ENCODE data around the gene KCTD19.

The KCTD19 gene

DNA sequence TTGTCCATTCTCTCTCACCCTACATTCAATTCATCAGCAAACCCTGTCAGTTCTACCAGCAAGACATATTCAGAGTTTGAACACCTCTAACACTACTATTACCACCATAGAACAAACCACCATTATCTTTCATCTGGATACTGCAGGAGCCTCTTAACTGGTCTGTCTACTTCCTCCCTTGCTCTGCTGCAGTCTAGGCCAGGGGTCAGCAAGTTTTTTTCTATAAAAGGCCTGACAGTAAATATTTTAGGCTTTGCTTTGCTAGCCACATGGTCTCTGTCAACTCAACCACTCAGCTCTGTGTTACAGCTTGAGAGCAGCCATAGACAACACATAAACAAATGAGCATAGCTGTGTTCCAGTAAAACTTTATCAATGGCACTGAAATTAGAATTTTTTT is 13.8 kb downstream of the KCTD19 start:
- DNase-seq: peak; percentile 6

DNA sequence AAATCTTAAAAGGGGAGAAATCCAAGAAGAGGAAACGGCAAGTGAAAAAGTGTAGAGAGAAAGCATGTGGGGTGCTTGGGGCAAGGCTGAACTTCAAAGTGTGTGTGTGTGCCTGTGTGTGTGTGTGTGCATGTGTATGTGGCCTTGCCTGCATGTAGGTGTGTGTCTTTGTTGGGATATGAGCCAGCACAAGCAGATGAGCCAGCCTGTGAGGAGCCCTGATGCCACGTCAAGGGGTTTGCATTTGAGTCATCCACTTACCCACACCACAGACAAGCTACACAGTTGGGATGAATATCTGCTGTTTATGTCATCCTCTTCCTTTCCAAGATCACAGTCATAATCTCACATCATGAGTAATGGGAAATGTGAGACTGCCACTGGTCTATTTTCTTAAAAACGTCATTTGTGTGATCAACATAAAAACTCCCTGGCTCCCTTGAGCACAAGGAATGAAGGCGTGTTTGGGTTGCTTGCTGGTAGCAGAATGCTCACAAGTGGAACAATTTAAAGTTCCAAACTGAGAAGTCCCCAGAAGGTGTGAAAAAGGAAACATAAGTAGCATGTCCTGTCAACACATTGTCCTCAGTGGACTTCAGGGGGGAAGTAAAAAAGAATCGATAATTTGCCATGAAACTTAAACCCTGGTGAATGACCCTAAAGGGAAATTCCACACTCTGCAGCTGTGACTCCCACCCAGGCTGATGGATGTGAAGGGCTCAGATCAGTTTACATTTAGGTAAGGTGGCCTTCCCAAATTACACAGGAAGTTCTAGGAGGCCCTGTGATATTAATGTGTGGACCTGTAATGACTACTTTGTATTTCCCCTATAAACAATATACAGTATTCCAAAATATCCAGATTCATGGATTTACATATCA is 14.7 kb downstream of the KCTD19 start:
- peak; percentile 97 for DNase-seq

DNA sequence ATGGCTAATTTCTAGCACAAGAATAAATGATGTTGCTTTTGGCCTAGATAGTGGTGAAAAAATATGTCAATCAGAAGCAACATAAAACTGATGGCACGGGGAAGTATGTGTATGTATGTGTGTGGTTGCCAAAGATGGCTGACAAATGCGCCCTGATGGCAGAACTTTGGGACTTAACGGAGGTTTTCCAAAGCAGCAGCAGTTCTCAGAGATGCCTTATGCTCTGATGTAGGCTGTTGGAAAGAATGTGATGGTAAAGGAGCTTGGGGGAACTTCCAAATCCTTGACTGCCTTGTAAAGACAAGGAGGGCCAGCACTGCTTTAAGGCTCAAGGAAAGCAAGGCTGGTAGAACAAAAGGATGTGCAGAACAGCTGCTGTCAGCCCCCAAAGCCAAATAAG is 16.0 kb downstream of the KCTD19 start:
- DNase-seq: no peak

DNA sequence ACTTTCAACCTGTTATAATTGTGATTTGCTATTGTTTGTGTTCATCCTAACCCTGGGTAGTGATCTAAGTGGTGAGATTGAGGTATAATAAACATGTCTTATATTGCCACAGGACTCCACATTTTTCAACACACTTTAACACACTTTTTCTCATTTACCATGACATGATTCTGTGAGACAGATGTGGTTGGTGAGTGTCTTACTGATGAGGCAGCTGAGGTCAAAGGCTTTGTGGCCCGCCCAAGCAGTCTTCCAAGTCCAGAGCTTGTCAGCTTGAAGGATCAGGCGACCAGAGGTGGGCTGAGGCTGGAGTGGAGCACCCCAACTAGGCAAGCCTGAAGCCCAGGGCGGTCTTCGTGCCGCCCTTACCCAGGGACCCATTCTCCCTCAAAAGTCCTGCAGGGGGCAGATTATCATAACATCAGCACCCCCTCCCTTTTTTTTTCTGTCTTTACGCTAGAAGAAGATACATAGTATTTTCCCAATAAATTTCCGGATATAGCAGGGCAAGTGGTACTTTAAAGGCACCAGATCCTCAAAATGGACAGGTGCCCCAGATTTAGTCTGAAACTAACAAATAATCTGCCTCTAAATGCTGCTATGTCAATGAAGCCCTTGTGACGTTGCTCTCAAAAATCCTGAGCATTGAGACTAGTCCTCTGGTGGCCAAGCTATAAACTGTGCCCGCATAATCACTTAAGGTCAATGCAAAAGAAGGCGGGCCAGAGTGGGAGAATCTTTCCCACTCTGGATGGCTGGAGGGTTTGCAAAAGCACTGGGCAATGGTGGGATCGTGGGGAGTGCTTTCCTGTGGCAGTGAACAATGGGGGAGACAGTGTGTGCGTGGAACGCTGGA is 21.1 kb downstream of the KCTD19 start:
- DNase-seq: no peak

DNA sequence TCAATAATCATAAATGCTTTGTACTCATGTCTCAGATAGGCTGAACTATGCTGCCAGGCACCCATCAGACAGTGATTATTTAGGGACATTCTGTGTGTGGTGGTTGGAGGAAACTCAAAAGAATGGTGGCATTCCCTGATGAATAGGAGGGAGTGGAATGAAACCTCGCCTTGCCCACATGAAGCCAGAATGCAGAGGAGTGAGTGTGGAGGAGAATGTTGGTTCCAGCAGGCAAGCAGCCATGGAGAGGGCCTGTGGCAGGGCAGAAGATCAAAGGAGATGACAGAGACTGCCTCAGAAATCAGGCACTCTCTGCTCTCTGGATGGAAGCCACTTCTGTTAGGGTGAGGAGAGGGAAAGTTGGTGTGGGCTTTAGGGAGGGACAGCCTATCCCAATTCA is 22.5 kb downstream of the KCTD19 start:
- DNase-seq: no peak

DNA sequence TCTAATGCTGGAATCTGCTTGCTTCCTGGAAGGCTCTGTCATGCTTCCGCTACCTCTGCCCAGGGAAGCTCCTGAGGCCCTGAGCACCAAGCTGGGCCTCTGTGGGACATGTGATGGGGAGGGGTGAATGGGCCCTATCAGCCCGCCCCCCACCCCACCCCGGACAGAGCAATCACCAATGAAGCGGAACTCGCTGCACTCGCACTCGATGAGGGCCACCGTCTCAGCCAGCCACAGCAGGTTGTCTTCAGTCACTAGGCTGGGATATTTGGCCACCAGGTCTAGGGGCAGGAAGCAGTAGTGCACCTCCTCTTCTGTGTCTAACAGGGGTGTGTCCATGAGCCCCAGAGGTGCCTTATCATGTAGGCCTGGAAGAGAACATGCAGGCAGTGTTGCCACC is 23.6 kb downstream of the KCTD19 start:
- DNase-seq: no peak

DNA sequence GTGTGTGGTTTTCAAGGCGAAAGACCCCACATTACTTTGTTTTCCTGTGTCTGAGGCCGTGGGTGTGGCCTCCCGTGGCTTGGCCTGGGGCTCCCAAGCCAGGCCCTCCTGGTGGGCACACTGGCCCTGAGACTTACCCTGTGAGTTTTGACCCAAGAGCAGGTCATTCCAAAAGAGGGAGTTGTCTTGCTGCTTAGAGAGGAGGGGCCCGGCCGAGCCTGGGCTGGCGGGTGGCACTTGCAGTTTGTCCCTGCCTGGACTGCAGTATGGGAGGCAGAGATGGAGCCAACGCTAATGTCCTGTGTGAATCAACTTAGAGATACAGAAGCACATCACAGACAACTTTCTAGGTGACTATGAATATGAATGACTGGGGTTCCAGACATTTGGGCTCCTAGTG is 24.5 kb downstream of the KCTD19 start:
- DNase-seq: no peak

DNA sequence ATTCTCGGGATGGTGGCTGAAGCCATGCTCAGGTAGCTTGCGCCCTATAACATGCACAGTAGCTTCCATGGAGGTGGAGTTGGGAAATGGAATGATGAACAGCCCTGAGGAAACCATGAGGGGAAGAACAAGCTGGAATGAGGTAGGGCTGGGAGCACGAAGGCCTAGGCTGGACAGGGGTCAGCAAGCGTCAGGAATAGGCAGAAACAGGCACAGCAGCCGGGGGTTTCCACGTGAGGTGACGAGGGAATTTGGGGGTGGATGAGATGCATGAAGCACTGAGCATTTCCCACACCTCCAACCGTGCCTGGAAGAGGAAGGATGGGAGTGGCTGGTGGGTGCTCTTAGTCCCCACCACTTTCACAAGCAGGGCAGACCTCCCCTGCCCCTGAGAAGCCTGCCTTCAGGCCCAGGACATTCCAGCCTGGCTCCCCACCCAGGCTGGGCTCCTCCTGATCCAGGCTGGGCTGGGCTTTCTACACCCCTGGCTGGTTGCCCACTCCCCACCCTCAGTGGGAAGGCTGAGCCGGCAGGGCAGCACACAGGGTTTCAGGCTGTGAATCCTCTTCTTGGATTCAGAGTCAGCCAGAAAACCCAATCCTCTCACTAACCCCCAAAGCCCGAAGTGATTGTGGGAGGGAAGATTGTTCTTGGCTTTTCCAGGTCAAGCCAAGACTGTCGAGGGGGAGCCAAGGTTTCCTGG is 25.3 kb downstream of the KCTD19 start:
- DNase-seq: no peak

DNA sequence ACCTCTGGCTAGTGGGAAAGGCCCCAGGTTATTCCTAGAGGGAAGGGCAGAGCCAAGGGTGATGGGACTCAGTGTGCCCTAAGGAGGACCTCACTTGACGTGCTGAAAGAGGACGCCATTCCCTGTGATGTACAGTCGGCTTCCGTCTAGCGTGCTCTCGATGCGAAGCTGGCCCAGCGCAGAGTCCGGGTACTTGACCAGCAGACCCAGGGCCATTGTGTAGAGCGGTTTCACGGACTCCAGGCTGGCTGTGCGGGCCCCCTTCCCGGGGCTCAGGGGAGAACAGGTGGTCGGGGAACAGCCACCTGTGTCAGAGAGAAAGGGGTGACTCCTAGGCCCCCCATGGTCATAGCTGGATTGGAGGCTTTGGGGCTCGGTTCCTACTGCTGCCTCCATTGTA is 27.3 kb downstream of the KCTD19 start:
- DNase-seq: no peak

DNA sequence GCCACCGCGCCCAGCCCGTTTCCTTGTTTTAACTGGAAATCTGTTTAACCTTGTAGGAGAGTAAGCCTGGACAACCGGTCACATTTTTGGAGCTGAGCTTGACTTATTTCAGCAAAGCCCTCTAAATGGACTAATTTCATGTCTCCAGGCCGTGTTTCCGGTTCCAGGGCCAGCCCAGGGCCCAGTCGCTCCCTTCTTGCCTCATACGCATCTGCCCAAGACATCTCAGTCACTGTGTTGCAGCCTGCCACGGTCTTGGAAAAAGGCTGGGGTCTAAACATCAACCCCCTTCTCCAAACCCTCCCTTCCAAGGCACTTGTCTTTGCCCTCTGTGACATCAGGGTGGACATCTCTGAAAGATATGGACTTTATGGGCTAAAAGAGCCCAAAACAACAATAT is 28.3 kb downstream of the KCTD19 start:
- no peak for DNase-seq

DNA sequence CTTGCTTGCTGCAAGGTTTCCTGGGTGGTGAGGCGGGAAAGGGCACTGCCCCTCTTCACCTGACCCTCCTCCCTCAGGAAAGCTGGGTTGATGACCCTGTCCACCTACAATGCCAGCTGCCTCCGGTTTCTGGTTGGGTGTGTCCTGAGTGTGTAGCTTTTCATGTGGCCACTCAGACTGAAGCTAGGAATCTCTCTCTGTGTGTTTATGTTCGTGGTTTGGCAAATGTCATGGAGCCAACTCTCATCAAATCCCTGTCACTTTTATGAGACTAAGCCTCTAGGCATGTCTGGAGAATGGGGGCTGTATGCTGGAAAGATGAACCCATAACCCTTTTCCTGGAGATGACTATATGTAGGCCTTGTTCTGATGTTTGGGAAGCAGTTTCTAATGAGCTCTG is 30.1 kb downstream of the KCTD19 start:
- no peak for DNase-seq

DNA sequence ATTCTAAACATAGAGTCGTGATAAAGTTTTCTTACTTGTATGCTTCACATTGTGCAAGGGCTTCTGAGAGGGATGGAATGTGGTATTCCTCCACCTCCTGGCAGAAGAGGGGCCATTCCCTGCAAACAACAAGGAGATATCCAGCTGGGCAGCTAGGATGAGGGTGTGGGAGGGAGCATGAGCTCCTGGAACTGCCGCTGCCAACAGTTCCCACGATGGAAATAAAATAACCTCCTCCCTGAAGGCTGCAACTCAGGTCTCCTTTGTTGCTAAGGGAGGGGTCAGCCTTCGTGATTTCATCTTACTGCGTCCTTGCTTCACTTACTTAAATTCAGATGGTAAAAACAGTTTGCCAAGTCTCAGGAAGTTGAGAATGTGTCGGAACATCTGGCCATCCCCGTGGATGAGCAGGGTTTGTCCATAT is 31.6 kb downstream of the KCTD19 start:
- no peak for DNase-seq

DNA sequence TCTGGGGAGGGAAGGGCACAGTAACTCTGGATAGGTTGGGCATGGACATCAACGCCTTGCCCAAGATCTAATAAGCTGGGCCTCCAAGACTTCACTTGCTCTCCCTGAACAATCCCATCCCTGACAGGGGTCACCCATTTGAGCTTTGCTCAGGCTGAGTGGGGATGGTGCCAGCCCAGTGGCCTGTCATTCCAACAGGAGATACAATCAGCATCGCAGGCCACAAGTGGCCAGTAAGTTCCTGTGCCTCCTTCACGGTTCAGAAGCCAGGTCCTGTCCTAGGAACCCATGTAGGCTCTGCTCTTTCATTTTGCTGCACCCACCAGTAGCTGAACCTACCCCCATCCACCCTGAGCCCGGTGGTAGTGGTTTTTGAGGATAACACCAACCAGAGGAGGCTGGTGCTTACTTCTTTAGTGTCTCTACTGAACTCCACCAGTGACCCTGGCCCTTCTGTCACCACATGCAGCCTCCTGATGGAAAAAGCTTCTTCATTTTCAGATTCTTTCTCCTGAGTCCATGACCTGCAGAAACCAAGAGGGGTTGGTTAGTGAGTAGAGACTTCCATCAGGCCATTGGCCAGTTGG is 32.3 kb downstream of the KCTD19 start:
- no peak for DNase-seq

DNA sequence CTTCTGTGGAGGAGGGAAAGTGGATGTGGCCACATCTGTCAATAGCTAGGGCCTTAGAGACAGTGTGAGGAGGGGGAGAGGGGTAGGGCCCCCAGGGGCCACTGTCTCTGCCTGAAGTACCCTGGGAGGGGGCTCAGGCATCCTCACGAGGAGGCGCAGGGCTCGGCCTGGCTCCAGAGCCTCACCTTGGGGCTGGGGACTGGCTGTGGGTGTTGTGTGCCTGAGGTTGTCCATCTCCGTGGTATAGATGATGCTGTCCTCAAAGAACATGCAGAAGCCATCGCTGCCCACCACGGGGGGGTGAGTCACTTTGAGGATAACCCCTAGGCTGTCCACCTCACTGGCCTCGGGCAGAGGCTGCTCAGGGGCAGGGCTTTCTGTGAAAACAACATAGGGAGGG is 35.1 kb downstream of the KCTD19 start:
- DNase-seq: no peak

DNA sequence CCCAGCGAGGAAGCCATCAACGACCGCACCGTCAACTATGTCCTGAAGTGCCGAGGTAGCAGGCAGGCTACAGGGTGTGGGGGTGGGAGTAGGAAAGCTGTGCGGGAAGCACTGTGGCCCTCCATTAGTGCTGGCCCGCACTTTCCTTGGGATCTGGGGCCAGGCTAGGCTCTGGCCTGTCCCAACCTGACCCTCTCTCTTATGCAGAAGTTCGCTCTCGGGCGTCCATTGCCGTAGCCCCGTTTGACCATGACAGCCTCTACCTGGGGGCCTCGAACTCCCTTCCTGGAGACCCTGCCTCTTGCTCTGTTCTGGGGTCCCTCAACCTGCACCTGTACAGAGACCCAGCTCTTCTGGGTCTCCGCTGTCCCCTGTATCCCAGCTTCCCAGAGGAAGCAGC is 38.6 kb downstream of the KCTD19 start:
- no peak for DNase-seq

DNA sequence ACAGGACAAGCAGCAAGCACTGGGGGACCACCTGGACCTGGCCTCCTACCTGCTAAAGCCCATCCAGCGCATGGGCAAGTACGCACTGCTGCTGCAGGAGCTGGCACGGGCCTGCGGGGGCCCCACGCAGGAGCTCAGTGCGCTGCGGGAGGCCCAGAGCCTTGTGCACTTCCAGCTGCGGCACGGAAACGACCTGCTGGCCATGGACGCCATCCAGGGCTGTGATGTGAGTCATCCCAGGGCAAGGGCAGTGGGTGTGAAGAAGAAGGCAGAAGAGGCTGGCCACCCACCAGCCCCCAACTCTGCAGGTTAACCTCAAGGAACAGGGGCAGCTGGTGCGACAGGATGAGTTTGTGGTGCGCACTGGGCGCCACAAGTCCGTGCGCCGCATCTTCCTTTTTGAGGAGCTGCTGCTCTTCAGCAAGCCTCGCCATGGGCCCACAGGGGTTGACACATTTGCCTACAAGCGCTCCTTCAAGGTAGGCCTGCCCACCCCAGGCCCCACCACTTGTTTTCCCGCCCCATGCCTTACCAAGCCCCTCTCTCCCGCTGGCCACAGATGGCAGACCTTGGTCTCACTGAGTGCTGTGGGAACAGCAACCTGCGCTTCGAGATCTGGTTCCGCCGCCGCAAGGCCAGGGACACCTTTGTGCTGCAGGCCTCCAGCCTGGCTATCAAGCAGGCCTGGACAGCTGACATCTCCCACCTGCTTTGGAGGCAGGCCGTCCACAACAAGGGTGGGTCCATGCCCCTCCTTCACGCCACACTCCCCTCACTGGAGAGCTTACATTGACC is 39.9 kb downstream of the KCTD19 start:
- no peak for DNase-seq

DNA sequence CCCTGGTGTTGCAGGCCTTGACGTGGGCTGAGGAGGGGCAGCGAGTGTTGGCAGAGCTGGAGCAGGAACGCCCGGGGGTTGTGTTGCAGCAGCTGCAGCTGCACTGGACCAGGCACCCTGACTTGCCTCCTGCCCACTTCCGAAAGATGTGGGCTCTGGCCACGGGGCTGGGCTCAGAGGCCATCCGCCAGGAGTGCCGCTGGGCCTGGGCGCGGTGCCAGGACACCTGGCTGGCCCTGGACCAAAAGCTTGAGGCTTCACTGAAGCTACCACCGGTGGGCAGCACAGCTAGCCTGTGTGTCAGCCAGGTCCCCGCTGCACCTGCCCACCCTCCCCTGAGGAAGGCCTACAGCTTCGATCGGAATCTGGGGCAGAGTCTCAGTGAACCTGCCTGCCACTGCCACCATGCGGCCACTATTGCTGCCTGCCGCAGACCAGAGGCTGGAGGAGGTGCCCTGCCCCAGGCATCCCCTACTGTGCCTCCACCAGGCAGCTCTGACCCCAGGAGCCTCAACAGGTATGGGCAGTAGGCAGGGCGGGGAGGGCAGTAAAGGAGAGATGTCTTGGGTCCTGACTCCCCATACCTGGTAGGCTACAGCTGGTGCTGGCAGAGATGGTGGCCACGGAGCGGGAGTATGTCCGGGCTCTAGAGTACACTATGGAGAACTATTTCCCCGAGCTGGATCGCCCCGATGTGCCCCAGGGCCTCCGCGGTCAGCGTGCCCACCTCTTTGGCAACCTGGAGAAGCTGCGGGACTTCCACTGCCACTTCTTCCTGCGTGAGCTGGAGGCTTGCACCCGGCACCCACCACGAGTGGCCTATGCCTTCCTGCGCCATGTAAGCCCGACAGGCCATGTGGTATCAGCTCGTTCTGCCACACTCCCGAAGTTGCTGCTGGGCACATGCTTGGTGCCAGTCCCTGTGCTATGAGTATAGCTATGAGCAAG is 41.6 kb downstream of the KCTD19 start:
- no peak for DNase-seq

DNA sequence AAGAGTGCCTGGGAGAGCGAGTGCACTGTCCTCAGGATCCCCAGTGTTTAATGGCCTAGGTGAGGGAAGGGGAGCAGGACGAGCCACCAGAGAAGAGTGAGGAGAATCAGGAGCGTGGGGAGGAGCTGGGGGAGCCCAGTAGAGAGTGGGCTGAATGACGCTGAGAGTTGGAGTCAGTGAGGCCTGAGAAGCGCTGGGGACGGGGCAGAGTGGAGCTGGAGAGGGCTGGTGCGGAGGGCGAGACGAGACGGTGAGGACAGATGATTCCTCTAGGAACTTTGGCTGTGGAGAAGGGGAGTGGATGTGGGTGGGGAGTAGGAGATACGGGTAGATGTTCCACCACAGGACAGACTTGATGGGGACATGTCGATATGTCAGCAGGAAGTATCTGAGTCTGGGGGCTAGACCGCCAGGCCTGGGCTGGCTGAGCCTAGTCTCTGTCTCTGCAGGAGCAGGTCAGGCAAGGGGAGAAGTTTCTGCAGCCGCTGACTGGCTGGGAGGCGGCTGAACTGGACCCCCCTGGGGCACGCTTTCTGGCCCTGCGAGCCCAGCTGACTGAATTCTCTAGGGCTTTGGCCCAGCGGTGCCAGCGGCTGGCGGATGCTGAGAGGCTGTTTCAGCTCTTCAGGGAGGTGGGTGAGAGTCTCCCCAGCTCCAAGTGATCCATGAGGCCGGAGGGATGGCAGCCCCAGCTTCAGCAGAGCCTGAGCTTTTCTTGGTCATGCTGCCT is 42.5 kb downstream of the KCTD19 start:
- no peak for DNase-seq

DNA sequence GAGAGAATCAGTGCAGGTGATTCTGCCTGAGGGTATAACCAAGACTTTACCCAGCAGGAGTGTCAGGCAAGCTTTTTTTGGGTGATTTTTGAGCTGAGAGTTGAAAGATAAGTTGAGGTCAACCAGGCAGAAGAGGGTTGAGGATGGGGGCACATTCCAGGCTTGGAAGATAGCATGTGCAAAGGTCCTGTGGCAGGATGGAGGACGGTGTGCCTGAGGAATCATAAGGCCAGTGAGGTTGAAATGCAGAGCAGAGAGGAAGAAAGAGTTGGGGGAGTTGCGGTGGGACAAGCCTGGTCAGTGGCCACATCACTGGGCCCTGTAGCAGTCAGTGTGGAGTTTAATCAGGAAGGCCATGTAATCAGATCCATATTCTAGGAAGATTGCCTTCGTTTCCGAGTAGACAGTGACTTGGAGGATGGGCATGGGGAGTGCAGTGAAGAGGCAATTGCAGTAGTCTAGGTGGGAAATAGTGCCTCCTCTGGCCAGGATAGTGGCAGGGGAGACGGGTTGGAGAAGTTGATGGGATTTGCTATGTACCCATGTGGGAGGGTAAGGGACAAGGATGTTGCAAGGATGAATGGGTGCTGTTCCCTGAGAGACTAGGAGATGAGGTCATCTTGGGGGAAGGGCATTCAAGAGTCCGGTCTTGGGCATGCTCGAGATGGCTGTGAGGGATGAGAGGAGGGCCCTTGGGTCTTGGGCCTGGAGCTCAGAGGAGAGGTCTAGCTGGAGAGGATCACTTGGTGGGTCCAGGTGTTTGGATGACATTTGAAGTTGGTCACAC is 43.3 kb downstream of the KCTD19 start:
- DNase-seq: no peak

DNA sequence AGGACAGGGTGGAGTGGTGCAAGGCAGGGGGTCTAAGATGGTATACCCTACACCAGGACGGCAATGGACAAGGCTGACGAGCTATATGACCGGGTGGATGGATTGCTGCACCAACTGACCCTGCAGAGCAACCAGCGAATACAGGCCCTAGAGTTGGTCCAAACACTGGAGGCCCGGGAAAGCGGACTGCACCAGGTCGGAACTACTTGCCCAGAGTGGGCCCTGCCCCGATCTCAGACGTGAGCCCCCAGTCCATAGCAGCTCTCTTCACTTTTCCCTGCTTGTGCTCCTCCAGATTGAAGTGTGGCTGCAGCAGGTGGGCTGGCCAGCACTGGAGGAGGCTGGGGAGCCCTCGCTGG is 44.1 kb downstream of the KCTD19 start:
- no peak for DNase-seq

Measured in activated CD4-positive, alpha-beta T cell treated with anti-CD3 and anti-CD28 coated beads, Interleukin-2, Interleukin-6, amounts not matched to agents 100 ng/mL and 50 ng/mL, durations not matched to agents 16 hours and 8 hours (primary cell).